OCI-LY1 (cell line): ENCODE data around the gene THOC7.

Experiments
- H2AFZ ChIP-seq: fragments of 200-600 bp; sonication (generic), shearing (Covaris generic); 2 replicates; pipeline ENCODE4 v1.6.0; 2014; ENCODE audit warnings: antibody characterized with exemption, mild to moderate bottlenecking, low read length
- H3F3A ChIP-seq: fragments of 200-600 bp; sonication (generic), shearing (Covaris generic); 2 replicates; pipeline ENCODE4 v1.6.0; 2014; ENCODE audit warnings: mild to moderate bottlenecking, antibody characterized with exemption, low read length, moderate library complexity; ENCODE audit not compliant: insufficient read depth
- H3K27ac ChIP-seq: fragments of 200-600 bp; sonication (generic); 2 replicates; pipeline ENCODE4 v1.5.1; 2014; ENCODE audit warnings: low read length, mixed run types, mild to moderate bottlenecking, low read depth; ENCODE audit not compliant: poor library complexity, severe bottlenecking
- H3K27me3 ChIP-seq: fragments of 200-600 bp; sonication (generic); 2 replicates; pipeline ENCODE4 v1.6.0; 2014; ENCODE audit warnings: antibody characterized with exemption, mild to moderate bottlenecking, low read length, moderate library complexity; ENCODE audit not compliant: insufficient read depth
- H3K36me3 ChIP-seq: fragments of 200-600 bp; sonication (generic); 2 replicates; pipeline ENCODE4 v1.6.1; 2014; ENCODE audit warnings: mild to moderate bottlenecking, antibody characterized with exemption, low read length, moderate library complexity, mixed read lengths; ENCODE audit not compliant: insufficient read depth
- H3K4me1 ChIP-seq: fragments of 200-600 bp; sonication (generic); 2 replicates; pipeline ENCODE4 v1.5.1; 2014; ENCODE audit warnings: mild to moderate bottlenecking, low read length, moderate library complexity; ENCODE audit not compliant: insufficient read depth, severe bottlenecking
- H3K4me2 ChIP-seq: fragments of 200-600 bp; sonication (generic), shearing (Covaris generic); 2 replicates; pipeline ENCODE4 v1.6.1; 2014; ENCODE audit warnings: low read length
- H3K4me3 ChIP-seq: fragments of 200-600 bp; sonication (generic); 2 replicates; pipeline ENCODE4 v1.5.1; 2014; ENCODE audit warnings: low read length, low read depth, mild to moderate bottlenecking, mixed read lengths; ENCODE audit not compliant: poor library complexity, severe bottlenecking
- H3K79me2 ChIP-seq: fragments of 200-600 bp; shearing (Covaris generic); 2 replicates; pipeline ENCODE4 v1.6.1; 2016; ENCODE audit warnings: mixed run types, low read length, mixed read lengths; ENCODE audit not compliant: insufficient read depth
- H3K9ac ChIP-seq: fragments of 200-600 bp; sonication (generic), shearing (Covaris generic); 2 replicates; pipeline ENCODE4 v1.6.1; 2014; ENCODE audit warnings: mild to moderate bottlenecking, low read length, mixed read lengths
- H3K9me2 ChIP-seq: fragments of 200-600 bp; sonication (generic), shearing (Covaris generic); 2 replicates; pipeline ENCODE4 v1.6.1; 2014; ENCODE audit warnings: low read depth, mild to moderate bottlenecking, low read length, mixed read lengths
- H3K9me3 ChIP-seq: fragments of 200-600 bp; shearing (Covaris generic); 2 replicates; pipeline ENCODE4 v1.6.1; 2014; ENCODE audit warnings: low read length, mixed read lengths
- H4K20me1 ChIP-seq: fragments of 200-600 bp; sonication (generic), shearing (Covaris generic); 2 replicates; pipeline ENCODE4 v1.6.0; 2016; ENCODE audit warnings: mild to moderate bottlenecking, low read length; ENCODE audit not compliant: insufficient read depth
- CTCF ChIP-seq: fragments of 200-600 bp; sonication (generic), shearing (Covaris generic); IDR thresholded peaks from 2 replicates; pipeline ENCODE4 v1.5.1; 2017; ENCODE audit warnings: mild to moderate bottlenecking, antibody characterized with exemption, low read length, moderate library complexity, mixed read lengths
- EZH2 ChIP-seq: fragments of 200-600 bp; sonication (generic), shearing (Covaris generic); IDR thresholded peaks from 2 replicates; pipeline ENCODE4 v1.8.0; 2017; ENCODE audit warnings: borderline replicate concordance, mixed run types, mild to moderate bottlenecking, antibody characterized with exemption, low read length, moderate library complexity, mixed read lengths

Gene THOC7

GRCh38 chr3:63809607-63810006 lies 54.0 kb downstream of the THOC7 start:
- Histone ChIP-seq H3K36me3 (no peaks in the 10 kb centered on the region), H3K4me2 (no peak overlapping the region), H3K9ac (no peak overlapping the region), H2AFZ (no peak overlapping the region), H3K79me2 (no peaks in the 10 kb centered on the region), H3K9me2 (no peaks in the 10 kb centered on the region), H3K9me3 (no peaks in the 10 kb centered on the region), H3K4me1 (no peaks in the 10 kb centered on the region), H4K20me1 (no peaks in the 10 kb centered on the region), H3K27ac (no peak overlapping the region), H3F3A (no peaks in the 10 kb centered on the region), H3K4me3 (no peak overlapping the region), H3K27me3 (no peaks in the 10 kb centered on the region)
- no peak for TF ChIP-seq EZH2

GRCh38 chr3:63808633-63809032 lies 55.0 kb downstream of the THOC7 start:
- Histone ChIP-seq H3K27me3 (no peaks in the 10 kb centered on the region), H3K27ac (no peak overlapping the region), H3K4me3 (no peak overlapping the region), H3K4me2 (no peak overlapping the region), H3F3A (no peaks in the 10 kb centered on the region), H3K79me2 (no peaks in the 10 kb centered on the region), H3K9me2 (no peaks in the 10 kb centered on the region), H3K36me3 (no peaks in the 10 kb centered on the region), H4K20me1 (no peaks in the 10 kb centered on the region), H3K9me3 (no peaks in the 10 kb centered on the region), H2AFZ (no peak overlapping the region), H3K9ac (no peak overlapping the region), H3K4me1 (no peaks in the 10 kb centered on the region)
- TF ChIP-seq CTCF (no peak), EZH2 (no peak)

- Histone ChIP-seq H3K27me3 (no peaks in the 10 kb centered on the region), H3K4me1 (no peaks in the 10 kb centered on the region), H3K9me3 (no peaks in the 10 kb centered on the region), H3K4me2 (no peak overlapping the region), H3K9ac (no peak overlapping the region), H3K4me3 (no peak overlapping the region), H2AFZ (no peak overlapping the region), H3K27ac (no peak overlapping the region), H3F3A (no peaks in the 10 kb centered on the region), H3K79me2 (no peaks in the 10 kb centered on the region), H3K9me2 (no peaks in the 10 kb centered on the region), H4K20me1 (no peaks in the 10 kb centered on the region), H3K36me3 (no peaks in the 10 kb centered on the region)
- TF ChIP-seq EZH2 = no peak
- TF ChIP-seq CTCF = no peak
Measured at GRCh38 chr3:63807961-63808565, 55.5 kb downstream of the THOC7 start.

GRCh38 chr3:63803911-63804310 lies 59.7 kb downstream of the THOC7 start:
- Histone ChIP-seq H3K9me2 (no peaks in the 10 kb centered on the region), H3K4me1 (no peaks in the 10 kb centered on the region), H3K27ac (no peak overlapping the region), H3K9ac (no peak overlapping the region), H2AFZ (no peak overlapping the region), H3K4me3 (no peak overlapping the region), H3K36me3 (no peaks in the 10 kb centered on the region), H4K20me1 (no peaks in the 10 kb centered on the region), H3K9me3 (no peaks in the 10 kb centered on the region), H3K4me2 (no peak overlapping the region), H3K27me3 (no peaks in the 10 kb centered on the region), H3F3A (no peaks in the 10 kb centered on the region), H3K79me2 (no peaks in the 10 kb centered on the region)
- TF ChIP-seq EZH2 (no peak), CTCF (no peak)
